Natural killer cell (primary cell): ENCODE data around the gene SCFD2. TPM values are rescaled to one million over a fixed set of nuclear protein-coding genes. Genes with fewer than 3 reads are reported as not detected.

Experiments used
- ATAC-seq, 3 donors: fragments of 150-1000 bp in 2 of 3; fragments of 200-7000 bp in 1 of 3; cut with Tn5 transposase; 1 replicate in 1 of 3; 2 replicates in 2 of 3; pipeline ENCODE4 v1.10.0; 2021; ENCODE audit warnings: mild to moderate bottlenecking in 2 of 3, moderate library complexity in 2 of 3
- DNase-seq, 2 donors: peaks; one replicate each; pipeline versions ENCODE4 v3.0.0 to v3.0.0-alpha.2; 2013 to 2021; ENCODE audit warnings: mixed read lengths in 1 of 2
- H3K27ac ChIP-seq: one replicate; pipeline ENCODE4 v1.5.1; 2013; ENCODE audit warnings: mild to moderate bottlenecking, low read length
- H3K27me3 ChIP-seq: one replicate; pipeline ENCODE4 v1.6.1; 2013; ENCODE audit warnings: low read length; ENCODE audit not compliant: control insufficient read depth, insufficient read depth
- H3K36me3 ChIP-seq: one replicate; pipeline ENCODE4 v1.6.1; 2013; ENCODE audit warnings: low read length; ENCODE audit not compliant: control insufficient read depth, insufficient read depth
- H3K4me1 ChIP-seq: one replicate; pipeline ENCODE4 v1.6.1; 2013; ENCODE audit warnings: low read length; ENCODE audit not compliant: control insufficient read depth, insufficient read depth
- H3K4me3 ChIP-seq: one replicate; pipeline ENCODE4 v1.5.1; 2013; ENCODE audit warnings: low read length
- H3K9me3 ChIP-seq: one replicate; pipeline ENCODE4 v1.6.1; 2013; ENCODE audit warnings: low read length; ENCODE audit not compliant: control insufficient read depth, insufficient read depth
- H3K27ac Mint-ChIP-seq, 2 donors: one replicate each; pipeline ENCODE4 v1.8.0; 2022; ENCODE audit warnings: mild to moderate bottlenecking in 2 of 2, mixed read lengths in 2 of 2, moderate library complexity in 1 of 2
- H3K27me3 Mint-ChIP-seq, 2 donors: one replicate each; pipeline ENCODE4 v1.8.0; 2022; ENCODE audit warnings: low read depth in 2 of 2, mixed read lengths in 2 of 2
- H3K36me3 Mint-ChIP-seq: one replicate; pipeline ENCODE4 v1.8.0; 2022; ENCODE audit warnings: mixed read lengths
- H3K4me1 Mint-ChIP-seq, 2 donors: one replicate each; pipeline ENCODE4 v1.8.0; 2022; ENCODE audit warnings: mixed read lengths in 2 of 2
- H3K4me3 Mint-ChIP-seq: one replicate; pipeline ENCODE4 v1.8.0; 2022; ENCODE audit warnings: mild to moderate bottlenecking, moderate library complexity, mixed read lengths
- H3K9me3 Mint-ChIP-seq, 2 donors: one replicate each; pipeline ENCODE4 v1.8.0; 2022; ENCODE audit warnings: mixed read lengths in 2 of 2
- CTCF ChIP-seq: fragments of 200-600 bp; IDR thresholded peaks from one replicate; pipeline ENCODE4 v1.8.0; 2022; ENCODE audit warnings: antibody characterized with exemption
- WGBS: methylation state at CpG from one replicate; pipeline ENCODE4 v1.1.7; 2013; ENCODE audit warnings: missing lambda C conversion rate; ENCODE audit not compliant: insufficient coverage; 5-methylcytosine and 5-hydroxymethylcytosine counted together
- intact Hi-C: fragments of 100-400 bp; cut with micrococcal nuclease; formaldehyde crosslinking; loops from one replicate; pipeline ENCODE4 v1.14.2; 2022
- total RNA-seq, 4 donors: library from RNA; stranded (reverse); fragments of 120-200 nt in 1 of 4; gene quantifications; one replicate each; pipeline versions ENCODE4 v1.2.3 to v1.2.4, GENCODE V29; 2013 to 2022

The SCFD2 gene
- total RNA-seq, 3 donors from 2014 or later (not counting 1 experiment from before 2014, with no cell fraction given), result 26.4 to 29.4 (median 28.9) TPM

GRCh38 chr4:52957835-52958631 is 407.8 kb downstream of the SCFD2 start:
- no peak for TF ChIP-seq CTCF
- H3K27me3 ChIP-seq, result no peaks in the 10 kb centered on the region
- Mint-ChIP-seq H3K27me3 (no peaks in the 10 kb centered on the region), H3K9me3 (no peaks in the 10 kb centered on the region), H3K27ac (no peak overlapping the region), H3K4me3 (no peak overlapping the region), H3K36me3 (no peaks in the 10 kb centered on the region), H3K4me1 (no peaks in the 10 kb centered on the region)
- DNase-seq (no peak), ATAC-seq (no peak)
- H3K4me3 ChIP-seq, result no peak overlapping the region
- WGBS, result 81% methylated on average over 8 of the region's 12 CpGs
- H3K36me3 ChIP-seq, result no peaks in the 10 kb centered on the region
- no peaks in the 10 kb centered on the region for H3K4me1 ChIP-seq
- no peak overlapping the region for H3K27ac ChIP-seq
- intact Hi-C loops, result no loop called here
- H3K9me3 ChIP-seq, result no peaks in the 10 kb centered on the region

GRCh38 chr4:52957220-52957686 is 408.6 kb downstream of the SCFD2 start:
- intact Hi-C loops, result no loop called here
- H3K36me3 ChIP-seq, result no peaks in the 10 kb centered on the region
- DNase-seq (no peak), ATAC-seq (no peak)
- H3K9me3 Mint-ChIP-seq, result no peaks in the 10 kb centered on the region
- no peak overlapping the region for H3K27ac ChIP-seq
- no peak for TF ChIP-seq CTCF
- H3K27me3 Mint-ChIP-seq, result no peaks in the 10 kb centered on the region
- H3K4me1 ChIP-seq, result no peaks in the 10 kb centered on the region
- no peaks in the 10 kb centered on the region for H3K9me3 ChIP-seq
- no peak overlapping the region for H3K27ac Mint-ChIP-seq
- 88% methylated on average over 9 of the region's 9 CpGs for WGBS
- H3K4me3 Mint-ChIP-seq, result no peak overlapping the region
- H3K4me3 ChIP-seq, result no peak overlapping the region
- H3K4me1 Mint-ChIP-seq, result no peaks in the 10 kb centered on the region
- H3K36me3 Mint-ChIP-seq, result no peaks in the 10 kb centered on the region
- H3K27me3 ChIP-seq, result no peaks in the 10 kb centered on the region

GRCh38 chr4:52956691-52957090 is 409.2 kb downstream of the SCFD2 start:
- Histone ChIP-seq H3K27ac (no peak overlapping the region), H3K9me3 (no peaks in the 10 kb centered on the region), H3K27me3 (no peaks in the 10 kb centered on the region), H3K4me3 (no peak overlapping the region), H3K4me1 (no peaks in the 10 kb centered on the region), H3K36me3 (no peaks in the 10 kb centered on the region)
- WGBS, result 80% methylated on average over 2 of the region's 2 CpGs
- intact Hi-C loops, result no loop called here
- Mint-ChIP-seq H3K4me3 (no peak overlapping the region), H3K36me3 (no peaks in the 10 kb centered on the region), H3K4me1 (no peaks in the 10 kb centered on the region), H3K27me3 (no peaks in the 10 kb centered on the region), H3K9me3 (no peaks in the 10 kb centered on the region), H3K27ac (no peak overlapping the region)
- TF ChIP-seq CTCF, result no peak
- ATAC-seq, result no peak
- no peak for DNase-seq
